GM20431 (cell line): ENCODE measurements around the gene C11orf71.

Experiments
- in situ Hi-C: fragments of 300-500 bp; cut with MseI, MboI; formaldehyde crosslinking; loops from one replicate; pipeline ENCODE4 v1.15.0; 2020; ENCODE audit warnings: low sequenced_read_pairs; ENCODE audit not compliant: unreplicated experiment

C11orf71 gene

GRCh38 chr11:114400915-114401223 lies 558 bp upstream of the C11orf71 start:
- in situ Hi-C loops: no loop called here

GRCh38 chr11:114399490-114400215 lies 658 bp downstream of the C11orf71 start:
- in situ Hi-C loops: no loop called here

DNA sequence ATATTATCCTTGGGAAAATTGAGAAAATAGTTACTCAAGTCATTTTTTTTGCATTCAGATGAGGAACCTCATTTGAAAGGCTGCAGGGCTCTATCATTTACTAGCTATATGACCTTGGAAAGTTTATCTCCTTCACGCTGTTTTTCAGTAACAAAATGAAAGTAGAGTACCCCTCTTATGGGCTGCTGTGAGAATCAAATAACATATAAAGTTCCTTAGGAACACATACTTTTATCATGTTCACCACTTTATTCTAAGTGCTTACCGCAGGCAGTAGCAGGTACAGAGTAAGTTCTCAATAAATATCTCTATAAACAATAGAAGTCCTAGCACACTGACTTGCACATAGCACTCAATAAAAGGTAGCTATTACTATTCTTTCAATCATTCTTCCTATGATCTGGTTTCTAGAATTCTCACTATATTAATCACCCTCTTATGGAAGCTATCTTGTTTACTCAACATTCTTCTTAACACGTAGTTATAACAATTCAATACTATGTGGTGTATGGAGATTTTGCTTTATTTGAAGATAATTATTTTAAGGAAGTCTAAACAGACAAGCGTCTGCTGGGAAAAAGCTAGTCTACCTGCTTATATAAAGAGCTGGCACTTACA lies 1.9 kb downstream of the C11orf71 start:
- in situ Hi-C loops: no loop called here

DNA sequence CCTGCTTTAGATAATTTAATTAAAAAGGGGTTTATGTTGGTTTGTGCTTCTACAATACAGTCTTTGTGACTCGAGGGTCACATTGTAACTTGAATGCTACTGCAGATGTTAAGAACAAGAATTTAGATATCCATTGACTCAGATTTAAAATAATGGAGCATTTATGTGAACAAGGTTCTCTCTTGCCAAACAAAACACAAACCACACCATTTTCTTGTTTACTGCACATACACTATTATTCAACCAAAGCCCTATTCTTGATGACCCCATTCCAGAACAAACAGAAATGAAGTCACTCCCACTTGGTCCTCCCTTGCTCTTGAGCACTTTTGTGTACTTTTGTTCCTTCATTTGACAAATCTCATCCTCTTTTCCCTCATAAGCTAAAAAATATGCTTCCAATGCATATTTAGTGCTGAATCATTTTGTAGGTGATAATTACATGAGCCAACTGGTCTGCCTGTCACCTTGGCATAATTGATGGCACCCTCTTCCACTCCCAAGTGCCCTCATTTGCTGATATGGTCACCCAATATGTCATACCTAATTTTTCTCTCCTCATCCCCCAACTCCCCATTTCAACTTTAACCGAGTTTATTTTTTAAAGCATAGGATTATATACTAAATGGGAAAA lies 2.8 kb downstream of the C11orf71 start:
- in situ Hi-C loops: no loop called here

DNA sequence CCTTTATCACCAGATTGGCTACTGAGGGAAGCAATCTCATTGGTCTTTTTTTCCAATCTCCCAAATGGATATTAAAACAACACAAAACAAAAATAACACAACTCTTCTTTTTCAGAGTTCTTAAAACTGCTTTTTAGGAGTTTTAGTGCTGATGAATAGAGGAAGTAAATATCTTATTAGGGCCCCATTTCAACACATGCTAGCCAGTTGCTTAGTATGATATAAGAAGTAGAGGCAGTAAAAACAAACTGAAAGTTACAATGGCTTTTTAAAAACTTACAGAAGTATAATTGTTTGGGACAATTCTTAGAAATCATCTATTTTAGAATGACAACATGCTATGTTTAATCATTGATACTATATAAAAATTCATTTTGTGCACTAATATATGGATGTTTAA lies 3.4 kb downstream of the C11orf71 start:
- in situ Hi-C loops: no loop called here

- in situ Hi-C loops: no loop called here
These were observed 4.6 kb downstream of the C11orf71 start for GRCh38 chr11:114395736-114396135.

GRCh38 chr11:114392735-114393667 lies 7.3 kb downstream of the C11orf71 start:
- in situ Hi-C loops: no loop called here

DNA sequence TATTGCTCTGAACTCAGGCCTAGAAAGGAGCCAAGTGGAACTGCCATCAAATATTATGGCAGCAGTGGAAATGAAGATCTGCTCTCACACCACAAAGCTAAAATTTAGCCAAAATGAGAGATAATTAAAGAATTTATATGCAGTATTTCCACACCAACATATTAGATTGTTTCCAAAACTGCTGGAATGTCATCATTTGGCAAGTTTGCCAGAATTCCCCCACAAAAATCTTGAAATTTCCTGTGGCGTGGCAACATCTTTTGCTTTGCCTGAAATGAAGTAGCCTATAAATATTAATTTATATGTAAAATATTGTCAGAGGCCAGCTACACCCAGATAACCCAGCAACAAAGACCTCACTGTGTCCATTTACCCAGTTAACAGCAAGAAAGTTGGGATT lies 13.8 kb downstream of the C11orf71 start:
- in situ Hi-C loops: no loop called here

- in situ Hi-C loops: no loop called here
These were observed 14.2 kb downstream of the C11orf71 start for GRCh38 chr11:114386131-114386530.

DNA sequence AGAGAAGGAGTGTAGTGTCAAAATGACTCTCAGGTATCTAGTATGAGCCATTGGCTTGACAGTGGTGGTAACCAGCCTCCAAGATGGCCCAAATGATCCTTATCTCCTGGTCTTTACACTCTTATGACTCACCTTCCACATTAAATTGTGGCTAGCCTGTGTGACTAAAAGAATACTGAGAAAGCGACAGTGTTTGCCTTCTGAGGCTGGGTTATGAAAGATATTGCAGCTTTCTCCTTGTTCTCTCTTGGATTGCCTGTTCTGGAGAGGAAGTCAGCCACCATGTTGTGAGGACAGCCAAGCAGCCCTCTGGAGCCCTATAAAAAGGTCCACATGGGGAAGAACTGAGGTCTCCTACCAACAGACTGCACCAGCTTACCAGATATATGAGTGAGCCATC lies 15.8 kb downstream of the C11orf71 start:
- in situ Hi-C loops: no loop called here

GRCh38 chr11:114382509-114382908 lies 17.8 kb downstream of the C11orf71 start:
- in situ Hi-C loops: no loop called here

DNA sequence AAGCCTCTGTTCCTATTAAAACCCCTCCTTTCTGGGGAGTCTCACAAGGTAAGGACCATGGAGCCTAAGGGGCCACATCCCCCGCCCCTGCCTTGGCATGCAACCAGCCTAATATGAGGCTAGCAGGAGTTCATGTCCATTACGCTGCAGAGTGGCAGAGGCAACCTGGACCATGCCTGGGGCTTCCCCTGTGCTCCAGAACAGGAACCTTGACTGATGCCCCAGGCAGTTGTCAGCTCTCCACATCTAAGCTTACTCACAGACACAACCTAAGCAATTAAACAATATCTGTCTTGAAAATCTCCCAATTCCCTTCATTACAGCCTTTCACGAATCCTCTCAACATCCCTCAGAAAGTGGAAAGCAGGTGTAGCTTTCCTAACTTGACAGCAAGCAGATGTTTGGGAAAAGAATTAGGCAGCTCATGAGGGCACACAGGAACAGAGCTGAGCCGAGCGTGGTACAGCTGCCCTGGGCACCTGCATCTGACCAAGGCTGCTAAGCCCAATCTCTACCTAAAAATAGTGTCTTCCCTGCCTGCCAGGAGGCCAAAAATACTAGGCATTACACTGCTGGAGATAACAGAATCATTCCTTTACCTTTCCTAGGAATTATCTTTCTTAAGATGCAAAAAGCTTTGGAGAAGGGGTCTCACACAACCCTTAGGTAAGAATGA lies 20.8 kb downstream of the C11orf71 start:
- in situ Hi-C loops: no loop called here

DNA sequence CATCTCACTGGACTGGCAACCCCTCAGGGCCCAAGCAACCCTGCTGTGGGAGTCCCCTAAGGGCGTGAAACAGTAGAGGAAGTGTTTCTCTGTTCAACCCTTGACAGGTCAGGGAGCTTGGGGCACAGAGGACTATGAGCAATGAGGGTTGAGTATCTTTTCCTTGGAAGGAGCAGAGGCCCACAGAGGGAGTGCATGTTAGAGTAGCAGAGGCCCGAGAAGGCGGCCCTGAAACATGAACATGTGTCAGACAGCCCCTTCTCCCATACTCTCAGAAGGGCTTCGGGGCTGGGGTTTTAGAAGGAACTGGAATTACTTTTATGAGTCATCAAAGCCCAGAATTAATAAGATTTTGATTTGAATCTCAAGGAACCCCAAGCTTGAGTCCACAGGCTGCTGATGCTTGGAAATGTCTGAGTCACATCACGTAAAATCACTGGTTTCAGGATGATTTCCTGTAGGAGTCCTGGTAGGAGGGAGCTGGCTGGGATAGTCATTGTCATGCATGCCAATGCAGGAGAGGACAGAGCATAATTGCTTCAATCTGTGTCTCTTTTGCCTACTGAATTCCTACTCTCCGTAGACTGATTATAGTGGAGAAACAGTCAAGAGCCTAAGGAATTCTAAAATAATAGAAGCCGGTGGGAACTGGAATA lies 22.6 kb downstream of the C11orf71 start:
- in situ Hi-C loops: no loop called here

GRCh38 chr11:114375052-114375451 lies 25.3 kb downstream of the C11orf71 start:
- in situ Hi-C loops: no loop called here

DNA sequence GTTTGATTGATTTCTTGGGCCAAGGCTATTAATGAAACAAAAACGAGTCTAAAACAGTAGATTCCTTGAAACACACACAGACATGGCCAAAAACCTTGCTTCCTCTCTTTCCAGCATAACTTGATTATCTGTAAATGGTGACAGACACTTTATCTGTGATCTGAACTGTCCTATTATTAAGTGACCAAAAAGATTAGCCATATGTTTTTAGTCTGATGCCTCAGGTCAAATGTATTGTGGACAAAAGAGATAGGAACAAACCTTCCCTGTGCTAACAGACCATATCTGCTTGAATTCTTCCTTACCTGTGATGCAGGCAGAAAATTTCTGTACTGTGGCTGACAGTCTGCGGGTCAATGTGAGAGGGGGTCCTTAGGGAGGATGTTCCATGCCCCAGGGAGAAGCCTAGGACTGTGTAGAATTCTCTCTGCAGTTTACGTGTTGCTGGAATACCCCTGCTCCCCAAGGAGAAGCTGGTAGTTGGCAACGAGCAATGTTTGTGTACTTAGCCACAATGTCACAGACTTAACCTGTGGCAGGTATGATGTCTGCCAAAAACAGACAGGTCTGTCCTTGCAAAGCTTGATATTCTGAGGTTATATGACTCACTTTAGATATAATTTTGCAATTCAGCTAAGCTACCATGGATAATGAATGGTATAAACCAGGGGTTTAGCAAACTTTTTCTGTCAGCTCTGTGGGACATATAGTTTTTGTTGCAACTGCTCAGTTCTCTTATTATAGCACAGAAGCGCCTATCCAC lies 31.2 kb downstream of the C11orf71 start:
- in situ Hi-C loops: no loop called here

DNA sequence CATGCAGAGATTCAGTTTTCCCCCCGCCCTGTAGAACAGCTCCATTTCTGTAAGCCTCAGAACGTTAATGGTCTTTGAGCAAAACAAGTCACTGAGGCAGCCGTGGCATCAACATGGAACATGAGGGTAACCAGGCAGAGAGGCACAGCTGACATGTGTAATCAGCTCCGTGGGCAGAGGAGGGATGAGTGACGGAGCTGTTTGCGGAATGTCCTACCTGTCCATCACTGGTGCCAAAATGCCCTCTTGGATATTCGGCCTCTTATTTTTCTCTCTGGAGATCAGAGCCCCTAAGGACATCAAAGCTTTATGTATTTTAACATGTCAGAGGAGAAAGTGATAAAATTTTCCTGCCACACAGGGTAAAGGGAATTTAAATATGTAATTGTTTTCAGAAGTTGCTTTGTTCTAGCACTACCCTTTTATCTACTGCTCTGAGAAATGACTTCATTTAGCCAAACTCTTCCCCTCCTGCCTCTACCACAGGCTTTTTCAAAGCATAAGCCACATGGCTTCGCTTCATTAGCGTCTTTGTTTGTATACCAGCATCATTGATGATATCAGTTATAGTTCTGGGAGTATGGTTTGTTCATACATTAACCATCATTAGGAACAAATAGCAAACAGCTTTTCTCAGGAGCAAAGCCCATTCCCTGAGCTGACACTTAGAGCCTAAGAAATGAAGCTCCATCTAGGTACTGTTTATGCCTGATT lies 32.9 kb downstream of the C11orf71 start:
- in situ Hi-C loops: no loop called here

DNA sequence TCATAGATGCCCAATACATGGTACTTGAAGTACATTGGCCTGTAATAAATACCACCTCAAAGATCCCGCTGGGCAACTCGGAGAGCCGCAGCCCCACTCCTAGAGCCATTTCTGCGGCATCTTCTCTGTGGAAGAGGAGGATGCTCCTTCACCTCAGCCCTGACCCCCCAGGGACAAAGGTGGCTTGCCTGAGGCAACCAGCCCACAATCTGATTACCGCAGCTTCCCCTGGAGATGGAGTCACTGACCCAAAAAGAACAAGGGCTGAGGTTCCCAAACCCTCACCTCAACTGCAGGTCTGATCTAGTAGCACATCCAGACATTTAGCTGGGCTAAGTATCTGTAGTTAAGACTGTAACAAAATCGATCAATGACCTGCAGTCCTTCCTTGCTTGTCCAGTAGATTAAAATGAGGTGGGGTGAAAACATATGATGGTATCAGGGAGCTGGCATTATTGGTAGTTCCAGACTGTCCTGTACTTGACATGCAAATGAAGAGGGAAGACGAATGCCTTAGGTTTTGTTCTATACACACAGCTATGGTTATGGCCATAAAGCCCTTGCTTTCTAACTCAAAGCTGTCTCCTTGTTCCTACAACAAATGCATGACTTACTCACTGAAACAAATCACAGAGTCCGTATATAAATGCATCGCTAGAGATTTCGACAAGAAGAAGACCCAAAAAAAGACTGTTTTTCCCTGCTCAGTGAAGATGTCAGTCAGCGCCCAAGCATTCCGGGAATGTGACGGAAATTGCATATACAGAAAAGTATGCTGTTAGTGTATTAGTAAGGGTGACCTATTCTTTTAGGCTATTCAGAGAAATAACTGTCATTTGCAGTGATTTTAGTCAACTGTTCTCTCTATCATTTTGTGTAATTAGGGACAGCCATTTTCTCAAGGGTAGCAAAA lies 33.7 kb downstream of the C11orf71 start:
- in situ Hi-C loops: no loop called here
